H9 (cell line): ENCODE results near the gene LRRC8B. TPM values are rescaled to one million over a fixed set of nuclear protein-coding genes. Genes with fewer than 3 reads are reported as not detected.

Experiments
- DNase-seq: peaks from one replicate; pipeline ENCODE4 v3.0.0-alpha.2; 2017
- H2AFZ ChIP-seq: one replicate; pipeline ENCODE4 v1.6.1; 2013; ENCODE audit warnings: mild to moderate bottlenecking, low read length, control low read depth, moderate library complexity
- H2AK5ac ChIP-seq: 2 replicates; pipeline ENCODE4 v1.6.1; 2013; ENCODE audit warnings: low read length, control low read depth, mixed read lengths; ENCODE audit not compliant: insufficient read length
- H2BK120ac ChIP-seq: one replicate; pipeline ENCODE4 v1.6.1; 2013; ENCODE audit warnings: low read depth, mild to moderate bottlenecking, low read length, control low read depth, inconsistent platforms; ENCODE audit not compliant: poor library complexity, severe bottlenecking
- H2BK12ac ChIP-seq: 2 replicates; pipeline ENCODE4 v1.6.1; 2013; ENCODE audit warnings: low read length, control low read depth, mixed read lengths, low read depth; ENCODE audit not compliant: insufficient read length
- H2BK15ac ChIP-seq: 2 replicates; pipeline ENCODE4 v1.6.1; 2013; ENCODE audit warnings: low read depth, low read length, control low read depth
- H2BK20ac ChIP-seq: one replicate; pipeline ENCODE4 v1.6.1; 2013; ENCODE audit warnings: low read depth, mild to moderate bottlenecking, low read length, control low read depth, inconsistent platforms; ENCODE audit not compliant: poor library complexity, severe bottlenecking
- H2BK5ac ChIP-seq: 2 replicates; pipeline ENCODE4 v1.6.1; 2013; ENCODE audit warnings: low read length, control low read depth, mixed read lengths; ENCODE audit not compliant: insufficient read length
- H3K14ac ChIP-seq: 2 replicates; pipeline ENCODE4 v1.6.1; 2013; ENCODE audit warnings: low read length, control low read depth; ENCODE audit not compliant: insufficient read depth
- H3K18ac ChIP-seq: 2 replicates; pipeline ENCODE4 v1.6.1; 2013; ENCODE audit warnings: low read depth, mild to moderate bottlenecking, mixed read lengths, low read length, control low read depth; ENCODE audit not compliant: insufficient read length
- H3K23ac ChIP-seq: 2 replicates; pipeline ENCODE4 v1.6.1; 2013; ENCODE audit warnings: low read length, control low read depth, mixed read lengths, low read depth; ENCODE audit not compliant: insufficient read length
- H3K23me2 ChIP-seq: 2 replicates; pipeline ENCODE4 v1.6.1; 2013; ENCODE audit warnings: low read depth, mild to moderate bottlenecking, mixed read lengths, low read length, control low read depth; ENCODE audit not compliant: insufficient read length, poor library complexity, severe bottlenecking
- H3K27ac ChIP-seq: 2 replicates; pipeline ENCODE4 v1.5.1; 2013; ENCODE audit warnings: low read length, control low read depth, mixed read lengths, low read depth; ENCODE audit not compliant: insufficient read length
- H3K27me3 ChIP-seq: 2 replicates; pipeline ENCODE4 v1.6.1; 2013; ENCODE audit warnings: low read length, control low read depth, inconsistent platforms; ENCODE audit not compliant: insufficient read depth
- H3K4ac ChIP-seq: 2 replicates; pipeline ENCODE4 v1.6.1; 2013; ENCODE audit warnings: low read depth, mild to moderate bottlenecking, control low read depth, inconsistent platforms, low read length, moderate library complexity
- H3K4me1 ChIP-seq: 2 replicates; pipeline ENCODE4 v1.6.1; 2013; ENCODE audit warnings: low read length, control low read depth, inconsistent platforms; ENCODE audit not compliant: insufficient read depth
- H3K4me2 ChIP-seq: 2 replicates; pipeline ENCODE4 v1.6.1; 2013; ENCODE audit warnings: low read length, control low read depth, mixed read lengths; ENCODE audit not compliant: insufficient read length, insufficient read depth
- H3K56ac ChIP-seq: 2 replicates; pipeline ENCODE4 v1.6.1; 2013; ENCODE audit warnings: low read depth, mild to moderate bottlenecking, mixed read lengths, low read length, control low read depth; ENCODE audit not compliant: insufficient read length
- H3K79me1 ChIP-seq: 2 replicates; pipeline ENCODE4 v1.6.1; 2013; ENCODE audit warnings: low read depth, mild to moderate bottlenecking, moderate library complexity, low read length, control low read depth, inconsistent platforms; ENCODE audit not compliant: insufficient read depth, poor library complexity, severe bottlenecking
- H3K79me2 ChIP-seq: 2 replicates; pipeline ENCODE4 v1.6.1; 2013; ENCODE audit warnings: low read length, control low read depth, inconsistent platforms; ENCODE audit not compliant: insufficient read depth
- H3K9ac ChIP-seq: 2 replicates; pipeline ENCODE4 v1.6.1; 2013; ENCODE audit warnings: low read length, control low read depth, mixed read lengths; ENCODE audit not compliant: insufficient read length; ENCODE audit errors: extremely low read depth
- H3K9me3 ChIP-seq: one replicate; pipeline ENCODE4 v1.6.1; 2013; ENCODE audit warnings: low read depth, low read length, inconsistent platforms; ENCODE audit not compliant: control insufficient read depth
- H3T11ph ChIP-seq: one replicate; pipeline ENCODE4 v1.6.1; 2013; ENCODE audit warnings: mild to moderate bottlenecking, low read length, control low read depth, inconsistent platforms
- H4K20me1 ChIP-seq: one replicate; pipeline ENCODE4 v1.6.1; 2013; ENCODE audit not compliant: control insufficient read depth, insufficient read length, insufficient read depth
- H4K5ac ChIP-seq: 2 replicates; pipeline ENCODE4 v1.6.1; 2013; ENCODE audit warnings: low read depth, mild to moderate bottlenecking, mixed read lengths, low read length, control low read depth; ENCODE audit not compliant: insufficient read length
- H4K8ac ChIP-seq: replicated peaks from 2 replicates; pipeline ENCODE4 v1.6.1; 2013; ENCODE audit warnings: low read length, control low read depth, mixed read lengths, low read depth; ENCODE audit not compliant: insufficient read length
- H4K91ac ChIP-seq: 2 replicates; pipeline ENCODE4 v1.6.1; 2013; ENCODE audit warnings: low read depth, mild to moderate bottlenecking, moderate library complexity, mixed read lengths, low read length, control low read depth; ENCODE audit not compliant: insufficient read length
- H3K27ac Mint-ChIP-seq, 3 experiments: 2 replicates in 2 of 3; 3 replicates in 1 of 3; pipeline ENCODE4 v1.8.0; 2020 to 2021; ENCODE audit warnings: mixed read lengths in 3 of 3, mild to moderate bottlenecking in 1 of 3, moderate library complexity in 1 of 3
- H3K27me3 Mint-ChIP-seq: 2 replicates; pipeline ENCODE4 v1.8.0; 2021; ENCODE audit warnings: low read depth, mild to moderate bottlenecking, moderate library complexity, mixed read lengths
- H3K36me3 Mint-ChIP-seq, 3 experiments: 2 replicates in 2 of 3; 3 replicates in 1 of 3; pipeline ENCODE4 v1.8.0; 2020 to 2021; ENCODE audit warnings: low read depth in 3 of 3, mixed read lengths in 3 of 3; ENCODE audit not compliant: insufficient read depth in 1 of 3
- H3K4me1 Mint-ChIP-seq, 2 experiments: 2 replicates each; pipeline ENCODE4 v1.8.0; 2020; ENCODE audit warnings: mixed read lengths in 2 of 2
- H3K4me3 Mint-ChIP-seq, 2 experiments: 2 replicates in 1 of 2; 3 replicates in 1 of 2; pipeline ENCODE4 v1.8.0; 2020 to 2021; ENCODE audit warnings: mild to moderate bottlenecking in 2 of 2, mixed read lengths in 2 of 2, moderate library complexity in 1 of 2
- H3K9me3 Mint-ChIP-seq, 2 experiments: 2 replicates in 1 of 2; 3 replicates in 1 of 2; pipeline ENCODE4 v1.8.0; 2020; ENCODE audit warnings: mild to moderate bottlenecking in 2 of 2, mixed read lengths in 2 of 2, moderate library complexity in 1 of 2
- CTCF ChIP-seq: fragments of 200-600 bp; sonication (generic); conservative IDR thresholded peaks from 3 replicates; pipeline ENCODE4 v1.8.0; 2021; ENCODE audit warnings: antibody characterized with exemption, mild to moderate bottlenecking
- WGBS: extraction: QIAGEN DNeasy Blood & Tissue Kit; methylation state at CpG from one replicate; pipeline ENCODE4 v1.1.7; 2013; ENCODE audit warnings: missing lambda C conversion rate, low lambda C conversion rate, mixed read lengths; ENCODE audit not compliant: insufficient read length; ENCODE audit errors: extremely low coverage; 5-methylcytosine and 5-hydroxymethylcytosine counted together
- total RNA-seq: library from RNA; stranded (reverse); gene quantifications from 2 replicates; pipeline ENCODE4 v1.2.1, GENCODE V29; 2021

The LRRC8B gene
- total RNA-seq, 1 experiment from 2014 or later: 33.2 TPM

DNA sequence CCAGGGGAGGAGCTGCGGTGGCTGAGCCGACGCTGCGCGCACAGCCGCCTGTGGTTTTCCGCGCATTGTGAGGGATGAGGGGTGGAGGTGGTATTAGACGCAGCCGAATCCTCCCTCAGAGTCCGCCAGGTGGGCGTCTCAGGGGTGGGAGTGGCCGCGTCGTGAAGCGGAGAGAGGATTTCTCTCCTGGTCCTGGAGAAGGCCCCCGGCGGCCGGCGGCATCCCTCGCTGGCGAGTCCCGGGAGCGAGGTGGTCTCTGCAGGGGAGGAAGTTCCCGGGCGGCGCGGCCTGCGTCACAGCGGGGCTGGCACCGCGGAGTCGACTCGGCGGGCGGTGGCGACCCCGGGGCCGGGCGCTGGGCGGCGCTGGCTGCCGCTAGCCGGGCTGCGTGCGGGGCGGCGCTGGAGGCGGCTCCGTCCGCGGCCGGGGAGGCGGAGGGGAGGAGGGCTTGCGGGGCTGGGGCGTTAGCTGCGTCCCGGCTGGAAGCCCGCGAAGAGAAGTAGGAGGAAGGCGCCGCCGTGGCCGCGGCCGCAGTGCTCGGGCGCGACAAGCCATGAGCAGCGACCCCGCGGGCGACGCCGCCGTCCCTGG lies 108.1 kb downstream of the LRRC8B start, which contains the start of gene LRRC8C:
LRRC8C (plus strand) TSS at position 464 of the 591 bp plus-strand sequence. CDS start 53,354 bp downstream, outside the sequence.
- no peak; the same call in 1 of the 3 replicates for TF ChIP-seq CTCF
- Histone ChIP-seq H2BK5ac (no peak within 1 kb of the TSS), H3K79me2 (no peaks in the 10 kb centered on the region), H3K18ac (peak within 1 kb of the TSS; percentile 46), H3K27me3 (peaks cover 5% of the 10 kb centered on the region; the same call in 1 of the 2 replicates), H3K14ac (peak within 1 kb of the TSS; percentile 83), H3K4ac (no peak within 1 kb of the TSS), H2BK120ac (no peak within 1 kb of the TSS), H4K91ac (no peak within 1 kb of the TSS), H3K23me2 (peaks cover 22% of the 10 kb centered on the region), H2AFZ (no peak within 1 kb of the TSS), H3K23ac (no peak within 1 kb of the TSS), H4K5ac (no peak within 1 kb of the TSS), H3K4me2 (peak within 1 kb of the TSS; percentile 82), H3K56ac (no peak within 1 kb of the TSS), H4K20me1 (no peaks in the 10 kb centered on the region), H2BK12ac (no peak within 1 kb of the TSS), H2BK20ac (no peak within 1 kb of the TSS), H3K9ac (no peak within 1 kb of the TSS), H3T11ph (no peak within 1 kb of the TSS), H3K79me1 (no peaks in the 10 kb centered on the region), H2BK15ac (no peak within 1 kb of the TSS), H3K9me3 (no peaks in the 10 kb centered on the region), H3K27ac (no peak within 1 kb of the TSS), H3K4me1 (no peaks in the 10 kb centered on the region), H2AK5ac (no peak within 1 kb of the TSS), H4K8ac (no peak within 1 kb of the TSS)
- peaks cover 20 to 24% of the 10 kb centered on the region in 2 experiments for H3K4me1 Mint-ChIP-seq
- peak within 1 kb of the TSS in 2 of 3 experiments; percentile 57 to 70; a peak in 3 of 7 replicates for H3K27ac Mint-ChIP-seq
- WGBS: no CpG with 5 or more reads among the region's 76 CpGs
- H3K36me3 Mint-ChIP-seq: no peaks in the 10 kb centered on the region
- peaks cover 41% of the 10 kb centered on the region for H3K27me3 Mint-ChIP-seq
- H3K9me3 Mint-ChIP-seq: no peaks in the 10 kb centered on the region
- peak; percentile 71 for DNase-seq
- peak within 1 kb of the TSS; percentile 83 to 93 for H3K4me3 Mint-ChIP-seq
